HG03521 (cell line): ENCODE data around the gene SIGLEC10.
"Not testable (repeated sequence)": the region's sequence is repeated elsewhere in the genome, so short reads cannot be mapped to it uniquely, and the experiment has no call there.

Experiments
- ATAC-seq: cut with Tn5 transposase; IDR thresholded peaks from one replicate; pipeline ENCODE4 v1.9.1; 2021; ENCODE audit warnings: mild to moderate bottlenecking, moderate library complexity; ENCODE audit not compliant: unreplicated experiment

The SIGLEC10 gene

GRCh38 chr19:51440052-51440451 is 22.6 kb upstream of the SIGLEC10 start:
- ATAC-seq = no peak

- ATAC-seq = no peak
Measured at GRCh38 chr19:51439021-51439465, 21.6 kb upstream of the SIGLEC10 start.

- ATAC-seq = no peak
Measured at GRCh38 chr19:51434456-51434855, 17.0 kb upstream of the SIGLEC10 start.

GRCh38 chr19:51433043-51433442 is 15.6 kb upstream of the SIGLEC10 start:
- no peak for ATAC-seq

GRCh38 chr19:51431124-51431523 is 13.7 kb upstream of the SIGLEC10 start:
- ATAC-seq = no peak

GRCh38 chr19:51430221-51430620 is 12.8 kb upstream of the SIGLEC10 start:
- ATAC-seq = no peak

- no peak for ATAC-seq
Measured at GRCh38 chr19:51427201-51427600, 9.8 kb upstream of the SIGLEC10 start.

- ATAC-seq = peak; percentile 51
Measured at GRCh38 chr19:51422053-51422448, 4.6 kb upstream of the SIGLEC10 start.

- no peak for ATAC-seq
Measured at GRCh38 chr19:51421229-51422052, 4.0 kb upstream of the SIGLEC10 start.

- ATAC-seq = not testable (repeated sequence)
Measured at GRCh38 chr19:51420511-51420910, 3.1 kb upstream of the SIGLEC10 start.

- ATAC-seq = no peak
Measured at GRCh38 chr19:51418707-51419106, 1.3 kb upstream of the SIGLEC10 start.

- ATAC-seq = no peak
Measured at GRCh38 chr19:51417810-51418157, 342 bp upstream of the SIGLEC10 start.

- ATAC-seq = not testable (repeated sequence)
Measured at GRCh38 chr19:51416422-51416821, 1.0 kb downstream of the SIGLEC10 start.

- no peak for ATAC-seq
Measured at GRCh38 chr19:51415187-51415586, 2.3 kb downstream of the SIGLEC10 start.

- ATAC-seq = no peak
Measured at GRCh38 chr19:51410950-51411748, 6.3 kb downstream of the SIGLEC10 start.

GRCh38 chr19:51407511-51408131 is 9.8 kb downstream of the SIGLEC10 start:
- no peak for ATAC-seq

- ATAC-seq = no peak
Measured at GRCh38 chr19:51402117-51402516, 15.3 kb downstream of the SIGLEC10 start.

- not testable (repeated sequence) for ATAC-seq
Measured at GRCh38 chr19:51399936-51400335, 17.5 kb downstream of the SIGLEC10 start.

- no peak for ATAC-seq
Measured at GRCh38 chr19:51399231-51399630, 18.2 kb downstream of the SIGLEC10 start.

- no peak for ATAC-seq
Measured at GRCh38 chr19:51398096-51398704, 19.2 kb downstream of the SIGLEC10 start.

GRCh38 chr19:51397453-51397852 is 20.0 kb downstream of the SIGLEC10 start:
- not testable (repeated sequence) for ATAC-seq
